GM18520 (cell line): ENCODE results near the gene NEDD9.

Experiments
- ATAC-seq: cut with Tn5 transposase; IDR thresholded peaks from one replicate; pipeline ENCODE4 v1.9.1; 2021; ENCODE audit not compliant: unreplicated experiment

Gene NEDD9

DNA sequence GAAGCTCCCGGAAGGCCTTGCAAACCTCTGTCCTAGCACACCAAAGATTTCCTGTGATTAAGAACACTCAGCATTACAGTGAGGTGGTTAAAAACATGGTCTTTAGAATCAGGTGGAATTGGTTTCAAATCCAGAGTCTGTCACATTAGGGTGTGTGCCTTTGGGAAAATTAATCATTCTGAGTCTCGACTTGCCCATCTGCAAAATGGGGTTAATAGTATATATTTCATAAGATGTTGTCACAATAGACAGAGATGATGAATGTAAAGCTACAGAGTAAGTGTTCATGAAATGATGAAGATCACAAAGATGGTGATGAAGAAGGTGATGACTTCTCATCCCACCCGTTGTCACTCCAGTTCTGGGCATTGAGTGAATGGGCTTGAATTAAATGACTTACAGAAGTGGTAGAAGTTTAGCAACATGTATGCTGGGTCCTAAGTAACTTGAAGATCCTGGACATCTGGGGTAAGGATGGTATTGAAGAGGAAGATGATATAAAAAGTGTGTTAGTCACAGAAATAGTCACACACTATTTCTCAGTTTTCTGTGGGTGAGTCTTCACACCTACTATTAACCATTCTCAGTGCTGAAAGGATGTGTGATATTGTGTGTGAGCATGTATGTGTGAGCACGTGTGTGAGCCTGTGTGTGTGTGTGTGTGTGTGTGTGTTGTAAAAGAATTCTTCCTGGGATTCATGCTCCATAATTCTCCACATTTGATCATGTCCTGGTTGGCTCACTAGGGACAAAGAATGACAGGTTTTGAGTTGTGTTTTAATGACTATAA lies 28.0 kb upstream of the NEDD9 start:
- ATAC-seq = no peak

DNA sequence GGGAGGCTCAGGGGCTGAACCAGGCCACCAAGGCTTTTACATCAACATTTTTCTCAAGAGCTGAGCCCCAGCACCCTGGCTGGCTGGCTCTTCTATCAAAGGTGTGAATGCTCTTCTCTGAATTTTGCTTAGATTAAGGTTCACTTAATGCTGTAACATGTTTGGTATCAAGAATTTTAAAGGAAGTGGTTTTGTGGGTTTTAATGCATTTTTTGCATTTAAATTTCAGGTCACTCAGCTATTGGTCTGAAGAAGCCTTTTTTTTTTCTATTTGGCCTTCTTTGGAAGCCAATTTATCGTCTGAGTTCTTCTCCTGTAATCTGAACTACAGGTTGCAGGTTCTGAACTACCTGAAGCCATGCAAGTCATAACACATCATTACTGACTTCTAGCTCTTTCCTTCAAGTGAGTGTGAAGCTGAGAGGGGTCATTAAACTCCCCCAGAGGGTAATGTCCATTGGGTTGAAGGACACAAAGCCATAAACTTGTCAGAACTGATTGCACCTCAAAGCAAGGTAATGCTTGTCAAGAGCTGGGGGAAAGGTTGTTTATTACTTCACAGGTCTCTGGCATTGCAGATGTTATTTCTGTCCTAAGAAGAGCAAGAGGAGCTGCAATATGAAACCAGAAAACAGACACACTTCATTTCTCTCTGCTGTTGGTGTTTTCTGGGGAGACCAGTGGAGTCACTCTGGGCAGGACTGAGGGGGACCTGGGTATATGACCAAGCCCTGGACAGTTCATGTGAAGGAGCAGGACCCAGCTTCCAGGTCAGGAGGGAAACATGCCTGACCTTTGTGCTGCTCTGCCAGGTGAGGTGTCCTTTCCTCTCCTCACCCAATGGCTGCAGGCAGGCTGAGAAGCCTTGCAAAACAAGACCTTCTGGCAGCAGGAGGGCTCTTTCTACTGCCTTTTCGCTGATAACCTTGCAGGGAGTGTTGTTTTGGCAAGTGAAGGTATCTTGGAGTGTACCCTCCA lies 26.1 kb upstream of the NEDD9 start:
- no peak for ATAC-seq

DNA sequence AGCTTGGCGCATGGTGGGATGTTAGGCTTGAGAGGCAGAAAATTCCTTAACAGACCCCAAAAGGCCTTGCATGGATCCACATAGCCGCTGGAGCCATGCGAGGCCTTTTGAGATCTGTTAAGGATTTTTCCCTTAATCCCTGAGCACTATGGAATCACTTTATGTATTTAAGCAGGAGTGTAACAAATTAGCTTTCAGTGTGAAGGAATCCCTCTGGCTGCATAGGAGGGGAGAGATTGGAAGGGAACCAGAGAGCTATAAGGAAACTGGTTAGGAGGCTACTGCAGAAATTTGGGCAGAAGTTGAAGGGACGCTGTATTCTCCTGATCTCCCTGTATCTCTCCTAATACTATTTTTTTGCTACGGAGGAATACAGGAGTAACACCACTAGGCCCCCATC lies 23.1 kb upstream of the NEDD9 start:
- ATAC-seq = no peak

- no peak for ATAC-seq
Observed at GRCh38 chr6:11253594-11253993, 21.1 kb upstream of the NEDD9 start.

DNA sequence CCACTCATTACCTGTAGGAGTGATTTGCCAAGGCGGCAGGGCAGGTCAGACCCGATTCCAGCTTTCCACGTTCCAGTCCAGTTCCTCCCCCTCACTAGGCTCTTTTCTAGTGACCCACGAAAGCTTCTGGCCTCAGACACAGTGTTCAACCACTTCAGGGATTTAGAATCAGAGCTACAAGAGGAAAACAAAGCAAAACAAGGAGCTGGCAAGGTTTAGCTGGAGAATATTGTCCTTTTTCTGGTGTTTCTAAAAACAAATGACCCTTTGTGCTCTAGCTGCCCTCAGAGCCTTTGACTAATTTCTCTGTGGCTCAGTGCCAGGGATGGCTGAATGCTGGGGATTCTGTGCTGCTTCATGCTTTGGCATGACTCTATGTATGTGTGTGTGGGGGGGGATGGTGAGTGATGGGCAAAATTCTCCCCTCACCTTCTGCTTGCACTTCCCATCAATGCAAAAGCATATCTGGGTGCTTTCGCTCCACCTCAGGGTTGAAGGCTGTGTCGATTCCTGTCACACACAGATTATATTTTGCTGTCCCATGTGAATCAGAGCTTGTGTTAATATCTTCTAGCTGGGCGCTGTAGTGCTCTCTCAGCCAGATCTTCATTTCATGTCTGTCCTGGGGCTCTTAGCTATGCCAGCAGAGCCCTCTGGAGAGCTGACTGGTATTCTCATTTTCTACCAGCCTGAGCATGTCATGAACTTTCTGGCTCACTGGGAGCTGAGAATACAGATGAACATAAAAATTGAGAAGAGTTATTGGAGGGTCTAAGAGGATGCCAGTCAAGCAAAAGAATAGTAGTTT lies 19.3 kb upstream of the NEDD9 start:
- ATAC-seq = no peak

DNA sequence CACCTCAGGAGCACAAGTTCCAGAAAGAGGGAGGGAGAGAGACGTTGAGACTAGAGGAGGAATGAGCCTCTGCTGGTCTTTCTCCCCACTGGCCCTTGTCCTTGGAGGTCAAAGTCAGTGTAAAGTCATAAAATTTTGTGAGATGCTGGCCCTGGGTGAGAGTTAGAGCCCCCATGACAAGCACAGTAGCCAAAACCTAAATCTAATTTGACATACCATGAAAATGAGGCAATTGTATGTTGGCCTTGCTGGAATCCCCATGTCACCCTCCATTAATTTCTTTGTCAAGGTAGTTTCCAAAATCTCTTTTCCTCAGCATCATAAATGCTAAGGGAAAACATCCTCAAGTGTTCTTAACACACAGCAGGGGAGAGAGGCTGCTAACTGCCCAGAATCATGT lies 17.6 kb upstream of the NEDD9 start:
- ATAC-seq = no peak

GRCh38 chr6:11248974-11249761 lies 16.7 kb upstream of the NEDD9 start:
- no peak for ATAC-seq

- no peak for ATAC-seq
Observed at GRCh38 chr6:11246722-11247121, 14.3 kb upstream of the NEDD9 start.

GRCh38 chr6:11245381-11246256 lies 13.2 kb upstream of the NEDD9 start:
- no peak for ATAC-seq

DNA sequence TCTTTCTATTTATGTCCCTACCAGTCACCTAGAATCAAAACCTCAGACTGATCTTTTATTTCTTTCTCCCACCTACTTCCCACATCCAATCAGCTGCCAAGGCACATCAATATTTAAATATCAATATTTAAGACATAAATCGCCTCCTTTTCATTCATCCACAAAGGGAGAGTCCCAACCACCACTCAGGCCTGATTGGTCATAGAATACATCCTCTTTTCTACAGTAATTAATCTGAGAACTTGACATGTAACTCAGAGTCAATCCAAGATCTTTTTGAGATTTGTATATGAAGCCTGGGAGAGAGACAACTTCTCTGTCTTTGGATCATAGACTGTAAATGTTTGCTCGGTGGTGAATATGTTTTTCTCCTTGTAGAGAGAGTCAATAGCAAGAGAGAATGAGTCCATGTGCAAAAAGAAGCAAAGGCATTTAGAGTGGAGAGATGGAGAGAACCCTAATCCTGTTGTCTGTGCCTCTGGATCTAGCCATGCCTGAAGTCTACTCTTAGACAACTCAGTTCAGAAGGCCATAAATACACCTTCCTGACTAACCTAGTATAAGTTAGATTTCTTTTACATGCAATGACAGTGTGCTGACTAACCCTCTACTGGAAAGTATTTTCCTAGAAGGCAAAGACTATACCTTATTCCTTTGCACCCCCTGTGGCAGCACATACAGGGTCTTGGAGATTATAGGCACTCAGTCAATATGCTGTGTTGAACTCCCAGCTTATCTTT lies 12.1 kb upstream of the NEDD9 start:
- no peak for ATAC-seq

- ATAC-seq = no peak
Observed at GRCh38 chr6:11243861-11244260, 11.4 kb upstream of the NEDD9 start.

DNA sequence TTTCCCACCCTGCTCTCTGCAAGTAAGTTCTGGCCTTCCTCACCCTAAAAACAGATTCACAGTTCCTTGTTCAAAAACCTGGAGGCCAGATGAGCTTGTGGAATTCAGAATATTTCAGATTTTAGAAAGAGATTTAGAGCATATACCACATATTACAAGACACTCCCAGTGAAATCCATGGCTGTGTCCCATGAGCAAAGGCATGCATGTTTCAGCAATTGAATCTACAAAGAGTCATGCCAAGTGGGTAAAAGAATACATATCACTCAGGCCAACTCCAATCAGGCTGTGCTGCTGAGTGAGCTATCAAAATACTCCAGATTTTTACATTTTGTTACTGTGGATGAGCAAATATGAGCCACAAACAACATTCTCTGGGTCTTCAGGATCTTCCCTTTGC lies 10.2 kb upstream of the NEDD9 start:
- ATAC-seq = no peak

GRCh38 chr6:11241793-11242201 lies 9.3 kb upstream of the NEDD9 start:
- no peak for ATAC-seq

- no peak for ATAC-seq
Observed at GRCh38 chr6:11241154-11241792, 8.8 kb upstream of the NEDD9 start.

- ATAC-seq = no peak
Observed at GRCh38 chr6:11237956-11238355, 5.5 kb upstream of the NEDD9 start.

- no peak for ATAC-seq
Observed at GRCh38 chr6:11237428-11237827, 5.0 kb upstream of the NEDD9 start.

GRCh38 chr6:11236915-11237314 lies 4.4 kb upstream of the NEDD9 start:
- ATAC-seq = no peak

- ATAC-seq = peak; percentile 29
Observed at GRCh38 chr6:11236076-11236750, 3.7 kb upstream of the NEDD9 start.
